CD4-positive, alpha-beta T cell treated with Interleukin-10 for 1 hour (primary cell): ENCODE measurements around the gene DHX8.

Source experiments
- DNase-seq: peaks from one replicate; pipeline ENCODE4 v3.0.0-alpha.2; 2020

The DHX8 gene

DNA sequence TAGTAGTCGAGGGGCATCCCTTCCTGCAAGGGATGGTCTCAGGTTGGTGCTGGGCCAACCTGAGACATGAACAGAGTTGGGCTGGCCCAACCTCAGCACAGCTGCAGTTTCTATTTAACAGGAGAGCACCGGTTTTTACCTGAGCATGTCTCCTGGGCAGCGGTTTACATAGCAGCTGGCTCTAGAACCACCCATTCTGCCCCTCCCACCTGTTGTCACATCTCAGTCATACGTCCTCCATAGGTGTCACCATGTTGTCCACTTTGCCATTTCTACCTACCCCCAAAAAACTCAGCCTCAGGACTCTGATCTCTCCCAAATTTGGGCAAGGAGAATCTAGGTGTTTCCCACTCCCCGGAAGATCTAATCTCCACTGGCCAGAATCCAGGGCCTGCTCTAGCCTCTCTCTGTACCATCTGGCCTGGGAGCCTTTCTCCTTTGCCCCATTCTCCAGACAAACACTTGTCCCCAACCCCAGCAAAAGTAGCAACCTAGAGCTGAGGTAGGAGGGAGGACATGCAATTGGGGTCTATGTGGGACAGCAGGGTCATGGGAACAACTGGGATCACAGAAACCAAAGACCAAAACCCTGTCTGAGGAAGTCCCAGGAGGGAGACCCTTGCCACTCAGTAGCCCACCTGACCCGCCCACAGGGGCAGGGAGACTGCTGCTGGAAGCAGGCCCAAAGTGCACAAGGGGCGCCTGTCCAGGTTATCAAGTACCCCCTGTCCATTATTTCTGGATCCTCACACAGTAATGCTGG is 43.3 kb downstream of the DHX8 start:
- DNase-seq, result no peak

DNA sequence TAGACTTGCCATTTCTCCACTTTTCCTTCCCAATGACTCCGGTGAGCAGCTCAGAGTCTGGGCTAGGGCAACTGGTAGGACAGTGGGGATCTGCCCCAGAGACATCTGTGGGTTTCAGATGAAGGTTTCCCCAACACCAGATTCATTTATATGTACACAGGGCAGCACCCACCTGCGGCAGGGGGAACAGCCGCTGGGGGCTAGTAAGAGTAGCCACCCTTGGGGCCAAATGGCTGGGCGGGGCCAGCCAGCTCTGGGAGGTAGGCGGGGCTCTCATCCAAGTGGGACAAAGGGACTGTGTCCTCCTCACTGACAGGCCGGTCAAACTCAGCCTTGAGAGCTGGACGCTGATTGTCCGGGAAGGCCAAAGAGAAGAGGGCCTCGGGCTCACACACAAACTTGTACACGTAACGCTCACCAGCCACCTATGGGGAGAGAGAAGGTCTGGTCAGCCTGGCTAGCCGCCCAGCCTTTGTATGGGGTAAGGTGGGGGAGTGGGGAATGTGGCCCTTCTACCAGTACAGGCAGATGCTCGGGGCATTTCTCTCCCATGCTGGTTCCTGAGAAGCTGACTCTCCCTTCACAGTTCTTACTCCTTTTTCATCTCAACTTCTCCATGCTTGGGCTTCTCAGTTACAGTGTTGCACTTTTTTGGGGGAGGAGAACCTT is 44.7 kb downstream of the DHX8 start:
- no peak for DNase-seq

DNA sequence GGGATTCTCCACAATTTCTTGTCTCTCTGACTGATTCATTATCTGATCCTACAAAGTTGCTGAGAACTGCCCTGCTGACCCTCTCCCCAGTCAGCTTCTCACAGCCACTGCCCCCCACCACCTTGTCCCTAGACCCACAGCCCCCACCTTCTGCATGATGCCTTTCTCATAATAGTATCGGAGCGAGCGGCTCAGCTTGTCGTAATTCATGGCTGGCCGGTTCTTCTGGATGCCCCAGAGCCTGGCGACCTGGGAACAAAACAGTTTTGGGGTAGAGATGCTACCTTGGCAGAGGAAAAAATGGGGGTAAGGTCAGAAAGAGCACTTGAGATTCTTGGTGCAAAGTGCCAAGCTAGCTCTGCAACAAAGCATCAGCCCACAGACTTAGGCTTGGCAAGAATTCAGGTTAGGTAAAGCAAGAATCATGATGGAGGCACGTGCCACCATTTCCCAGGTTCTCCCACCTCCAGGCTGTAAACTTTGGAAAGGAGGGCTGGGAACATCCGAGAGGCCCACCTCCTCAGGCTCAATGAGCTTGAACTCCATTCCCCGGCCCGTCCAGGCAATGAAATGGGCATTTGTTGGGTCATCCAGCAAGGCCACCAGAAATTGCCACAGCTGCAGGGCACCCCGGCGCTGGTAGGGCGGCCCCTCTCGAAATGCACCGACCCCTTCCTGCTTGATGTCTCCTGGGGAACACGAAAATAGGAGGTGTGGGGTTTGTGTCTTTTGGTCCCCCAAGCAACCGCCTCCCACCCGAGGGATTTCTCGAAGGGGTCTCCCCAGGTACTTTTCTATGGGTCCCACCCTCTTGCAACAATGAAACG is 45.4 kb downstream of the DHX8 start:
- no peak for DNase-seq

- no peak for DNase-seq
Measured at GRCh38 chr17:43529947-43530287, 46.1 kb downstream of the DHX8 start.

GRCh38 chr17:43530288-43531081 is 46.7 kb downstream of the DHX8 start:
- DNase-seq, result no peak

- no peak for DNase-seq
Measured at GRCh38 chr17:43531082-43531378, 47.3 kb downstream of the DHX8 start.

DNA sequence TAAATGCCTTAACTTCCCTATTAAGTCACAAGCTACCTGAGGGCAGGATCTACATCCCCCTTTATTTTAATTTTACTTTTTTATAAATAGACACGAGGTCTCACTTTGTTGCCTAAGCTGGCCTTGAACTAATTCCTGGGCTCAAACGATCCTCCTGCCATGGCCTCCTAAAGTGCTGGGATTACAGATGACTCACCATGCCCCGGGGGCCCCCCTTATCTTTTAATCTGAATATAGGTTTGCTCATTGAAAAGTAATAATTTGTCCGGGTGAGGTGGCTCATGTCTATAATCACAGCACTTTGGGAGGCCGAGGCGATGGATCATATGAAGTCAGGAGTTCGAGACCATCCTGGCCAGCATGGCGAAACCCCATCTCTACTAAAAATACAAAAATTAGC is 48.2 kb downstream of the DHX8 start:
- DNase-seq, result no peak

- DNase-seq, result no peak
Measured at GRCh38 chr17:43532581-43532980, 48.8 kb downstream of the DHX8 start.

- no peak for DNase-seq
Measured at GRCh38 chr17:43533699-43534098, 49.9 kb downstream of the DHX8 start.

DNA sequence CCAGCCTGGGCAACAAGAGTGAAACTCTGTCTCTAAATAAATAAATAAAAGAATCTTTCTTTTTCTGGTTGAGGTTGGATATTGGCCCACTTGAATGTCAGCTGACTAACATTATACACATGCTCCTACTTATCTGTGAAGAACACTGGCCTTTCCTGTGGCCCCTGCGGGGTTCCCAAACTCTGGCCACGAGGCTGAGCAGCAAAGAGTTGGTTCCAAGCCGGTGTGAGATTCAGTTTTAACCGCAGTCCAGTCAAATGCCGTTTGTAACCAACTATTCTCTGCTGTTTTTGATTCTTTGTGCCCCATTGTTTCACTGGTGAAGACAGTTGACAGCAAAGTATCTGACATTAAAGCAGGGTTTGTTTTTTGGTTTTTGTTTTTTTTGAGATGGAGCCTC is 51.1 kb downstream of the DHX8 start:
- DNase-seq, result no peak

GRCh38 chr17:43536236-43536992 is 52.6 kb downstream of the DHX8 start:
- no peak for DNase-seq

GRCh38 chr17:43540821-43541674 is 57.3 kb downstream of the DHX8 start:
- no peak for DNase-seq

- DNase-seq, result no peak
Measured at GRCh38 chr17:43542859-43543258, 59.1 kb downstream of the DHX8 start.

DNA sequence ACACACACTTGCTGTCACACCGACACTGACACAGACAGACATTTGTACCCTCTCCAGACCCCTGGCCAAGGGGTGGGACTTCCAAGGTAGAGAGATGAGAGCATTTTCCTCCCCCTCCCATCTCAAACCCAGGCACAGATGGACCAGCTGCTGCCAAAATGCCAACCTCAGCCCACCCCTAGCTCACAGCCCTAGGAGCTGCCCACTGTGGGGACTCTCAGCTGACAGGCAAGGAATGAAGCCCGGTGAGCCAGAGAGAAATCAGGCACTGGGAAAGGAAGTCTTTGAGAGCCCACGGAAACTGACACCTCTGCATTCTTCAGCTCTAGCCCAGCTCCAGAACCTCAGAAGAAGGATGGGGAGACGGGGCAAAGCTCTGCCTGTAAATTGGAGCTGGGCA is 59.5 kb downstream of the DHX8 start:
- no peak for DNase-seq

DNA sequence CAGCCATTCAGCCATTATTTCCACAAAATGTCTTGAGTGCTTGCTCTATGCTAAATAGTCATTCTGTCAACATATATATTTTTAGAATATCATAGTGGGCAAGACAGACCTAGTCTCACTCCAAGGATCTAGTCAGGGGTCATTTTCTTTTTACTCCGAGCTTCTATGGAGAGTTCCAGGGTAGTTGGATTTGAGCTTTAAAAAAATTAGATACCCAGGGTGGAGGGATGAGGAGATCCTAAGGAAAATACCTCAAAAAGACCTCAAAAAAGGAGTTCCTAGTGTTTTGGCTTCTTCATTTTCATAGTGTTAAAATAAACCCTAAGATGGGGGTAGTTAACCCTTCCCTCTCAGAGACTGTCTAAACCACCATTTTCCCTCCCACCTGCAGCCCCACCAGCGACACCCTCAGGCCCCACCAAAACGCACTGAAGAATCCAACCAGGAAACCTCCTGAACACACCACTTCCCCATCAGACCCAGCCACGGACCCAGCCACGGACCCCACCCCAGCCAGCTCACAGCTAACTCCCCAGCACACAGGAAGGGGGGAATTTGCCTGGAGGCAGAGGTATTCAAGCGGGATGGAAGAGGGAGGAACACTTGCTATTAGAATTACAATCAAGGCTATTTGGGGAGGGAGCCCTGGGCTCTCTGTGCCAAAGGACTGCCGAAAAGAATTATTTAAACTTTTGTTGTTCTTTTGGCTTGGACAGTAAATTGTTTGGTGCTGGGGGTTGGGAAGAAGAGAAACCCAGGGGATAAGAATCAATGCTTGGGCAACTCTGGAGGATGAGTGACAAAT is 60.2 kb downstream of the DHX8 start:
- DNase-seq, result no peak

GRCh38 chr17:43545383-43545632 is 61.5 kb downstream of the DHX8 start:
- no peak for DNase-seq

- peak; percentile 92 for DNase-seq
Measured at GRCh38 chr17:43546319-43547188, 62.8 kb downstream of the DHX8 start, which contains the start of gene ETV4. TSS of gene ETV4 (minus strand) at chr17:43546340. CDS start at chr17:43545617, 723 bp downstream.

- no peak for DNase-seq
Measured at GRCh38 chr17:43547189-43547550, 63.4 kb downstream of the DHX8 start.

DNA sequence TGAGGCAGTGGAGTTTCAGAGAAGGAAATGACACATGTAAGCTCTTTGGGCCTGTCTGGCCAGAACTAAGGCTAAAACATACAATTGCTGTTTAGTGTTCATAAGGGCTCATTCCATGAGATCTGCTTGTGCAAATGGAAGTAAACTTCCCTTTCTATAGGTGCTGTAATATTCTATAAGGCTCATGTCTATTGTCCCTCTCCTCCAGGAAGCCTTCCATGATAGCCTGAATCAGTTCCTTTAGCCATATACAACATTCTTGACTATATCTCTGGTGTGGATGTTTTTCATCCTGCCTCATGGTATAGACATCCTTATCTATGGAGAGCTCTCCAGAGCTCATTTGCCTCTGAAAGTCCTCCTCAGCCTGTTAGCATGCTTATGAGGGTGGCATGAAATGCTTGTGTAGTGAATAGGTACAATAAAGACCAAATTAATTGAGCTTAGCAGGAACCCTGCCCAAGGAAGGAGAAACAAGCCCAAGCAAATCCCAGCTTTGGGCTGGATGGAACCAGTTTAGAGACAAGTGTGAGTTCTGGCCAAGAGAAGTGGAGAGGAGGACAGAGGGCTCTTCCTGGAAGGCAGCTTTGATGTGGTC is 64.0 kb downstream of the DHX8 start:
- DNase-seq, result no peak
